Measurements from ENCODE around the gene PRKCZ.

GRCh38 chr1:2170211-2170610, 120.0 kb downstream of the PRKCZ start:
- TF ChIP-seq CTCF (IDR thresholded peaks at IDR 0.05) (no peak), POLR2A (IDR thresholded peaks at IDR 0.05) (no peak)

Data from uterus (tissue), 2 donors.